HG03460 (cell line): ENCODE measurements around the gene OR51D1.
A peak's percentile ranks its signal among the peaks of the same experiment; 100 is the strongest.

ENCODE experiments used
- ATAC-seq: cut with Tn5 transposase; IDR thresholded peaks from one replicate; pipeline ENCODE4 v1.9.1; 2021; ENCODE audit not compliant: unreplicated experiment

OR51D1 gene

GRCh38 chr11:4636962-4637661, at the start of gene OR51D1:
TSS of gene OR51D1 (plus strand) at chr11:4637477. CDS start at chr11:4639791, 2,314 bp downstream.
- ATAC-seq = peak; percentile 99

- no peak for ATAC-seq
Measured at GRCh38 chr11:4589017-4589416, 48.3 kb upstream of the OR51D1 start.

GRCh38 chr11:4593739-4594138, 43.5 kb upstream of the OR51D1 start, which contains the start of gene OR52I1:
TSS of gene OR52I1 (plus strand) at chr11:4594039. CDS start at chr11:4594039, 0 bp downstream.
- ATAC-seq = no peak

- ATAC-seq = no peak
Measured at GRCh38 chr11:4605057-4605456, 32.2 kb upstream of the OR51D1 start.

GRCh38 chr11:4606231-4607015, 30.9 kb upstream of the OR51D1 start:
- no peak for ATAC-seq

- no peak for ATAC-seq
Measured at GRCh38 chr11:4607096-4607495, 30.2 kb upstream of the OR51D1 start.

- ATAC-seq = peak; percentile 100
Measured at GRCh38 chr11:4607781-4608666, 29.3 kb upstream of the OR51D1 start, which contains the start of gene TRIM68. TSS of gene TRIM68 (minus strand) at chr11:4608231. CDS start at chr11:4605504, 2,727 bp downstream.

- ATAC-seq = no peak
Measured at GRCh38 chr11:4610258-4610935, 26.9 kb upstream of the OR51D1 start.

GRCh38 chr11:4611986-4612385, 25.3 kb upstream of the OR51D1 start:
- no peak for ATAC-seq

- no peak for ATAC-seq
Measured at GRCh38 chr11:4615856-4616444, 21.3 kb upstream of the OR51D1 start.

GRCh38 chr11:4619514-4619913, 17.8 kb upstream of the OR51D1 start:
- ATAC-seq = no peak

GRCh38 chr11:4626207-4627099, 10.8 kb upstream of the OR51D1 start:
- no peak for ATAC-seq

- no peak for ATAC-seq
Measured at GRCh38 chr11:4636136-4636535, 1.1 kb upstream of the OR51D1 start.

- no peak for ATAC-seq
Measured at GRCh38 chr11:4637662-4638047, 378 bp downstream of the OR51D1 start.

GRCh38 chr11:4639931-4640330, 2.7 kb downstream of the OR51D1 start:
- ATAC-seq = no peak

- no peak for ATAC-seq
Measured at GRCh38 chr11:4641501-4641900, 4.2 kb downstream of the OR51D1 start.

GRCh38 chr11:4642043-4642442, 4.8 kb downstream of the OR51D1 start:
- ATAC-seq = no peak

- ATAC-seq = no peak
Measured at GRCh38 chr11:4643076-4643475, 5.8 kb downstream of the OR51D1 start.

GRCh38 chr11:4643682-4644081, 6.4 kb downstream of the OR51D1 start, which contains the start of gene OR51E1:
TSS of gene OR51E1 (plus strand) at chr11:4643982. CDS start at chr11:4652527, 8,545 bp downstream.
- no peak for ATAC-seq
